Thyroid gland (tissue), 4 donors: ENCODE results near the gene RAMAC. TPM values are rescaled to one million over a fixed set of nuclear protein-coding genes. Genes with fewer than 3 reads are reported as not detected.
A peak's percentile ranks its signal among the peaks of the same experiment; 100 is the strongest.
"Not testable (repeated sequence)": the region's sequence is repeated elsewhere in the genome, so short reads cannot be mapped to it uniquely, and the experiment has no call there.

Experiments
- DNase-seq, 2 donors: peaks; one replicate each; pipeline ENCODE4 v3.0.0-alpha.2; 2019
- H3K27ac ChIP-seq, 3 donors: fragments of 200-600 bp; sonication (generic); 1 replicate in 2 of 3; 2 replicates in 1 of 3; pipeline ENCODE4 v1.5.1; 2016 to 2019; ENCODE audit warnings: mild to moderate bottlenecking in 1 of 3, moderate library complexity in 1 of 3
- H3K27me3 ChIP-seq: fragments of 200-600 bp; sonication (generic); one replicate; pipeline ENCODE4 v1.5.1; 2019
- H3K36me3 ChIP-seq, 2 donors: fragments of 200-600 bp; sonication (generic); one replicate each; pipeline ENCODE4 v1.5.1; 2016 to 2019
- H3K4me1 ChIP-seq, 2 donors: fragments of 200-600 bp; sonication (generic); one replicate each; pipeline ENCODE4 v1.5.1; 2017 to 2019
- H3K4me3 ChIP-seq, 3 donors: fragments of 200-600 bp; sonication (generic); replicated peaks in 1 of 3; 1 replicate in 2 of 3; 2 replicates in 1 of 3; pipeline ENCODE4 v1.5.1; 2016; ENCODE audit warnings: mild to moderate bottlenecking in 1 of 3
- H3K9me3 ChIP-seq: fragments of 200-600 bp; sonication (generic); one replicate; pipeline ENCODE4 v1.5.1; 2017
- POLR2A ChIP-seq, 2 donors: fragments of 450-650 bp; IDR thresholded peaks; one replicate each; pipeline ENCODE4 v1.6.1; 2017; ENCODE audit warnings: antibody characterized with exemption in 2 of 2, mild to moderate bottlenecking in 2 of 2, moderate library complexity in 1 of 2
- WGBS, 2 donors: methylation state at CpG; one replicate each; pipeline ENCODE4 v1.1.5; 2017; 5-methylcytosine and 5-hydroxymethylcytosine counted together
- intact Hi-C: fragments of 100-400 bp; cut with DNase I; formaldehyde crosslinking; loops from one replicate; pipeline ENCODE4 v1.15.1; 2023
- total RNA-seq, 4 donors: library from RNA; depleted of rRNA; stranded (reverse); fragments of >200 nt; gene quantifications; one replicate each; pipeline ENCODE4 v1.2.3, GENCODE V29; 2016
- TF ChIP-seq, protein P1 (sequence below), 6 experiments: fragments of 200-600 bp in 3 of 6; fragments of 450-650 bp in 3 of 6; sonication (generic) in 3 of 6; IDR thresholded peaks; one replicate each; pipeline ENCODE4 v1.5.1; 2016 to 2019; ENCODE audit warnings: antibody characterized with exemption in 6 of 6, mild to moderate bottlenecking in 2 of 6, inconsistent platforms in 1 of 6, moderate library complexity in 1 of 6

Gene RAMAC
- total RNA-seq = 10 to 100 TPM; 18.7 to 24.0 (median 22.0) TPM

DNA sequence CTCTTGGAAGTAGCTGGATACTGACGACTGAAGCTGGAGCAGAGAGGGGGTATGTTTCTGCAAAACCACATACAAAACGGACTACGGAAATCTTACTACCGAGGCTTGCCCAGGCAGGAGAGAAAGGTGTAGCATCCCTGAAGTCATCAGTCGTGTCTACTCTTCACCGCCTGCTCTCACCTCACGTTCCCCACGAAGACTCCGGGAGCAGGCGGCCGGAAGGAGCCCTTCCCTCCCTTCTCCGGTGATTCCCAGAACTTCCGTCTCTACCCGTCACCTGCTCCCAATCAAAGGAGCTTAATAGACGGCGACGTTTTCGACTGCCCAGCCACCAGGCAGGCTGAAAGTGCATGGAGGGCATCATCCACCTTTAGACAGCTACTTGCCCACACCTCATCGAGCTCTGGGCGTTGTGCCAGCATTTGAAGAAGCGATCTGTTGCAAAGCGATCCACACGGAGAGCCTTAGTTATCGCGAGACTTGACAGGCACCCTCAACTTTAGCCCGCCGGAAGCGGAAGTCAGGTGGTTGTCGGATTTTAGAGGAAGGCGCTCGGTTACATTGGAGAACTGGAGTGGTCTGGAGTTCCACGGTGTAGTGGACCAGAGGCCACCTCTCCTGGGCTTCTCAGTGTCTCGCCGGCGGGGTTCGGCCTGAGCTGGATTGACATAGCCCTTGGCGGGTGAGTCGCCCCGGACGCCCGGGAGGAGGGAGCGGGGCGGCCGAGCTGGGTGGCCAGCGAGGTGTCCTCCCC lies at the start of gene RAMAC:
Gene RAMAC, plus strand, starts transcription at position 523 of the 754 bp plus-strand sequence. CDS start 2,809 bp downstream, outside the sequence.
- no peaks in the 10 kb centered on the region for H3K27me3 ChIP-seq
- no peaks in the 10 kb centered on the region for H3K9me3 ChIP-seq
- intact Hi-C loops = loop anchor here (10.0 kb wide), 1 partner anchor 59 kb away; no protein-coding TSS in a partner anchor
- H3K27ac ChIP-seq = peak within 1 kb of the TSS; percentile 37 to 77 (median 73)
- H3K4me3 ChIP-seq = peak within 1 kb of the TSS; percentile 21 to 73 (median 63)
- peaks cover 10 to 13% of the 10 kb centered on the region in 2 donors for H3K36me3 ChIP-seq
- TF ChIP-seq, protein P1, sequence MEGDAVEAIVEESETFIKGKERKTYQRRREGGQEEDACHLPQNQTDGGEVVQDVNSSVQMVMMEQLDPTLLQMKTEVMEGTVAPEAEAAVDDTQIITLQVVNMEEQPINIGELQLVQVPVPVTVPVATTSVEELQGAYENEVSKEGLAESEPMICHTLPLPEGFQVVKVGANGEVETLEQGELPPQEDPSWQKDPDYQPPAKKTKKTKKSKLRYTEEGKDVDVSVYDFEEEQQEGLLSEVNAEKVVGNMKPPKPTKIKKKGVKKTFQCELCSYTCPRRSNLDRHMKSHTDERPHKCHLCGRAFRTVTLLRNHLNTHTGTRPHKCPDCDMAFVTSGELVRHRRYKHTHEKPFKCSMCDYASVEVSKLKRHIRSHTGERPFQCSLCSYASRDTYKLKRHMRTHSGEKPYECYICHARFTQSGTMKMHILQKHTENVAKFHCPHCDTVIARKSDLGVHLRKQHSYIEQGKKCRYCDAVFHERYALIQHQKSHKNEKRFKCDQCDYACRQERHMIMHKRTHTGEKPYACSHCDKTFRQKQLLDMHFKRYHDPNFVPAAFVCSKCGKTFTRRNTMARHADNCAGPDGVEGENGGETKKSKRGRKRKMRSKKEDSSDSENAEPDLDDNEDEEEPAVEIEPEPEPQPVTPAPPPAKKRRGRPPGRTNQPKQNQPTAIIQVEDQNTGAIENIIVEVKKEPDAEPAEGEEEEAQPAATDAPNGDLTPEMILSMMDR (IDR thresholded peaks at IDR 0.05) = peak in 1 of 6 experiments; percentile 8
- TF ChIP-seq POLR2A (IDR thresholded peaks at IDR 0.05) = peak; percentile 30 to 79
- DNase-seq = peak; percentile 100
- 2% methylated on average over 33 to 40 of the region's 45 CpGs for WGBS, 2 donors
- peaks cover 11 to 12% of the 10 kb centered on the region in 2 donors for H3K4me1 ChIP-seq

DNA sequence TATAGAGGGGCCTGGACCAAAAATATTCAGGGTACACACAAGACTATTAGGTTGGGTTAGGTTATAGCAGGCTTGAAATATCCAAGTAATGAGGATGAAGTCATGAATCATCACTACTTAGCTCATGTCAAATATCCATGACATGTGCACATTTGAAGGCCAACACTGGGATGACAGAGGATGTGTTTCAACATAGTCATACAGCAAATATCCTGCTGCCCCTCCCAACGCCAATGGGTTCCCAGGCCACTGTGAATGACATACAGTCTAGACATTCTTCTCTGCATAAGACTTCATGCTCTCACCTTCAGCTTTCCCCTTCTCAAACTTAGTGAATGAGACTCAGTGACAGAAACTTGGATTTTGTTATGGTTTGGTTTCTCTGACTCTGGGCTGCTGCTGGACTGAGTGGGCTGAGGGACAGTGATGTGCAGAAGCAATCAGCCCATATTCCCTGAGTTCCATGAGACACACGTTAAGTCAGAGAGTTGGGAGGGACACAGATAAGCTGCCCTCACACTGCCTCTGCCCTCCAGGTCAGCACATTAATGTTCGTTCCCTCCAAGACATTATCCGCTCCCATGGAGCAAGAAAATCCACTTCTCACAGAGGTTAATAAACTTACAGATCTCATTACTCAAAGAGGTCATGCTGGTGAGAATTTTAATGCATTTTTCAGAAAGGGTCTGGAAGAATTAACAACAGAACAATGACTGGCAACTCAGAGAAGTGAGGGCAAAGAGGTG lies 48.9 kb upstream of the RAMAC start:
- Histone ChIP-seq H3K9me3 (no peaks in the 10 kb centered on the region), H3K27ac (no peak overlapping the region), H3K36me3 (no peaks in the 10 kb centered on the region), H3K4me1 (peaks cover 8 to 12% of the 10 kb centered on the region in 2 donors), H3K27me3 (no peaks in the 10 kb centered on the region), H3K4me3 (no peak overlapping the region)
- 81 to 85% methylated on average over 4 of the region's 4 CpGs for WGBS, 2 donors
- TF ChIP-seq, protein P1 (IDR thresholded peaks at IDR 0.05) = no peak
- TF ChIP-seq POLR2A (IDR thresholded peaks at IDR 0.05) = no peak
- no peak for DNase-seq
- intact Hi-C loops = no loop called here

DNA sequence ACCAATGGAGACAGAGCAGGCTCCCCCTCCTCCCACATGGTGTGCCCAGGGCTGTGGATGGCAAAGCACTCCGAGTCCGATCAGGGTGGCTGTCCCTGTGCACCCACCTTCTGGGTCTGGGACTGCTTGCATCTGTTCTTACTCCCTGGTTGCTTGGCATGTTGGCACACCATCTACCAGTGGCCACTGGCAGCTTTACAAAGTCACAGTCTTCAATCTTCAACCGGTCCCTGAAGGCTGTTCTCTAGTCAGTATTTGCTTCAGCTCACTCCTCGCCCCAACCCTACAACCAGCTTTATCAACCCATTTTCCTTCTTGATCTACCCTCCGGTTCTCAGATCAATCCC lies 48.3 kb upstream of the RAMAC start:
- TF ChIP-seq, protein P1 (IDR thresholded peaks at IDR 0.05) = no peak
- no peak for TF ChIP-seq POLR2A (IDR thresholded peaks at IDR 0.05)
- intact Hi-C loops = no loop called here
- 92 to 99% methylated on average over 5 of the region's 5 CpGs for WGBS, 2 donors
- H3K27me3 ChIP-seq = no peaks in the 10 kb centered on the region
- no peak overlapping the region for H3K4me3 ChIP-seq
- no peaks in the 10 kb centered on the region for H3K9me3 ChIP-seq
- H3K36me3 ChIP-seq = no peaks in the 10 kb centered on the region
- no peak overlapping the region for H3K27ac ChIP-seq
- peaks cover 12 to 16% of the 10 kb centered on the region in 2 donors for H3K4me1 ChIP-seq
- DNase-seq = no peak

DNA sequence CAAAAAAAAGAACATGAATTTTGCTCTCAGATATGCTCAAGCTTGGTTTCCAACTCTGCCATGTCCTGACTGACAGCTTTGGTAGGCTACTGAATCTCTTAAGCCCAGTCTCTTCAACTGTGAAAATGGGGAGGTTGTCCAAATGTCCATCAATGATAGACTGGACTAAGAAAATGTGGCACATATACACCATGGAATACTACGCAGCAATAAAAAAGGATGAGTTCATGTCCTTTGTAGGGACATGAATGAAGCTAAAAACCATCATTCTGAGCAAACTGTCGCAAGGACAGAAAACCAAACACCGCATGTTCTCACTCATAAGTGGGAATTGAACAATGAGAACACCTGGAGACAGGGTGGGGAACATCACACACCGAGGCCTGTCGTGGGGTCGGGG lies 46.3 kb upstream of the RAMAC start:
- intact Hi-C loops, DNase-seq, H3K4me3 ChIP-seq, H3K27ac ChIP-seq, H3K27me3 ChIP-seq, H3K36me3 ChIP-seq, H3K9me3 ChIP-seq: not testable (repeated sequence)
- peaks cover 31 to 36% of the 10 kb centered on the region in 2 donors for H3K4me1 ChIP-seq
- WGBS, 2 donors = 96 to 97% methylated on average over 6 of the region's 6 CpGs

DNA sequence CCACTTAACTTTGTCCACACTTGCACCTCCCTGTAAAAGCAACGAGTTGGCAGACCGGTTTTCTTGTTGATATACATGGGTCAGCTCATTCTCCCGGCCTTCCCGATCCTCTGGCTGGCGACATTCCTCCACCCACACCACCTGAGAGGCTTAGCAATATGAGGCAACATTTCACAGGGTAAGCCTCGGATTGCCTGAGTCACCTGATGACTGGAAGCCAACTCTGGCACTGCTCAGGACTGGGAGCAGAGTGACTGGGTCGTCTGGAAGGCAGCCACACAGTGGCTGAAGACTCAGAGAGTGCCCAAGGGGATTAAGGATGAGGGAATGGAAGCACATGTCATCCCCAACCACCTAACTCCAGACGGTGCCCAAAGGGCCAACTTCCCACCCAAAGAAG lies 43.3 kb upstream of the RAMAC start:
- Histone ChIP-seq H3K4me3 (no peak overlapping the region), H3K27me3 (no peaks in the 10 kb centered on the region), H3K9me3 (no peaks in the 10 kb centered on the region), H3K4me1 (peaks cover 40 to 49% of the 10 kb centered on the region in 2 donors), H3K36me3 (no peaks in the 10 kb centered on the region), H3K27ac (peak overlapping the region; percentile 87 to 93 (median 89))
- peak; percentile 97 for DNase-seq
- WGBS, 2 donors = 43 to 51% methylated on average over 8 of the region's 8 CpGs
- intact Hi-C loops = no loop called here
- TF ChIP-seq, protein P1 (IDR thresholded peaks at IDR 0.05) = no peak
- peak in 1 of 2 donors; percentile 73 for TF ChIP-seq POLR2A (IDR thresholded peaks at IDR 0.05)
